ENCODE measurements around the gene PDE6H.

The PDE6H gene

DNA sequence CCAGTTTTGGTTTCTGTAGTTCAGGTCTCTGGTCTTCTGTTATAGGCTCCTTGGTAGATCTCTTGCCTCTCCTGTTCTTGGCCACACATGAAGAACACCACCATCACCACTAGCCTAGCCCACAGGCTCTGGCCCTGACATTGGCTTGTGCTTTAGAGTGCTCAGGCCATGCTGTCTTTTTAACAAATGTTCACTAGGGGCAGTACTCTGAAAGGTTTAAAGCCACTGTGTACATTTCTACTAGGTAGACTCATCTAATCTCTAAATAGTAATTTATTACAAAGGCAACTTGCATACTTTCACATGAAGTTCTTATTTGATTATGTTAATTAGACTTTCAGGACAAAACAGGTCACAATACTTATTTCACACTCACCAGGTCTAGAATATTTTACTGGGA, 38.3 kb downstream of the PDE6H start:
- H3K9me3 Mint-ChIP-seq: no peaks in the 10 kb centered on the region
- no peak overlapping the region for H3K4me3 Mint-ChIP-seq
- no peaks in the 10 kb centered on the region for H3K4me1 Mint-ChIP-seq (ENCODE audit: low read depth)
- no peaks in the 10 kb centered on the region for H3K36me3 Mint-ChIP-seq (ENCODE audit: low read depth)
- DNase-seq (ENCODE audit: low spot score): no peak
- H3K27ac Mint-ChIP-seq: no peak overlapping the region
- H3K27me3 Mint-ChIP-seq (ENCODE audit: low read depth): peaks cover 21% of the 10 kb centered on the region

DNA sequence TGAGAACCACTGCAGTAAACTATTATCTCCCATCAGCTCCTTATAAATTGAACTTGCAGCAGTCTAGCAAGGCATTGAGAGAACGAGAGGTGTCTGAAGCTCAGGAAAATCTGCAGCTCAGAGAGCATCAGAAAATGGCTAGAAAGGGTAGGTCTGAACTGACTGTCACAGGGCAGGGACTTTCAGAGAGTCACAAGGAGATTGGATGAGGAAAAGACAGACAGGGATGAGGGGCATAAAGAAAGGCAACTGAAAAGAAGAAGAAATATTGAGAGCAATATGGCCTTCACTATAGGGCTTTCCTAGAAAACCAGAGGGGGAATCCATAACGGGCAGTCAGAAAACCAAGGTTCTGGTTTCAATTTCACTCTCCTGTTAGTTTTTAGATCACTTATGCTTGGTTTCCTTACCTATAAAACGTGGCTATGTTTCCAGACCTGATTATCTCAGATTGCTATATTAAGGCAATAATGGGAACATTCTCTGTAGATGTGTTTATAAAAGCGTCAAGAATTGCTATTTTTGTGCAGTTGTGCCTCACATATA, 40.9 kb downstream of the PDE6H start:
- no peaks in the 10 kb centered on the region for H3K9me3 Mint-ChIP-seq
- no peak overlapping the region for H3K27ac Mint-ChIP-seq
- DNase-seq (ENCODE audit: low spot score): no peak
- H3K4me1 Mint-ChIP-seq (ENCODE audit: low read depth): no peaks in the 10 kb centered on the region
- no peaks in the 10 kb centered on the region for H3K36me3 Mint-ChIP-seq (ENCODE audit: low read depth)
- peaks cover 19% of the 10 kb centered on the region for H3K27me3 Mint-ChIP-seq (ENCODE audit: low read depth)
- H3K4me3 Mint-ChIP-seq: no peak overlapping the region

DNA sequence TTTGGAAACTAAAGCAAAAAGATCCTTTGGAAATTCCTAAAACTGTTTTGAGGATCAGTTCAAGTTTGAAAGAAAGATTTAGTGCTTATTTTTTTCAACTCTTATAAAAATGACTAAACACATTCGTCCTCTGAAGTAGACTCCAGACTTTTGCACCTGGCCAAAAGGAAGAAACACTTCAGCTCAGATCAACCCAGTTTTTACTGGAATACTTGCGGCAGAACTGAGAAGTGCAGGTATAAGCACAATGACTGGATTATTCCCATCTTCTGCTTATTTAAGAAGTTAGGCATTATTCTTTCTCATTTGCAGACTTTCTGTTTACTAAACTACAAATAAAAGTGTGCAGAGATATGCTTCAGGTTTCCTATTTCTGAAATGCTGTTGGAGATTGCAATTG, 41.9 kb downstream of the PDE6H start:
- H3K9me3 Mint-ChIP-seq: no peaks in the 10 kb centered on the region
- no peak for DNase-seq (ENCODE audit: low spot score)
- H3K27ac Mint-ChIP-seq: no peak overlapping the region
- H3K36me3 Mint-ChIP-seq (ENCODE audit: low read depth): no peaks in the 10 kb centered on the region
- H3K4me3 Mint-ChIP-seq: no peak overlapping the region
- H3K27me3 Mint-ChIP-seq (ENCODE audit: low read depth): peaks cover 16% of the 10 kb centered on the region
- no peaks in the 10 kb centered on the region for H3K4me1 Mint-ChIP-seq (ENCODE audit: low read depth)

DNA sequence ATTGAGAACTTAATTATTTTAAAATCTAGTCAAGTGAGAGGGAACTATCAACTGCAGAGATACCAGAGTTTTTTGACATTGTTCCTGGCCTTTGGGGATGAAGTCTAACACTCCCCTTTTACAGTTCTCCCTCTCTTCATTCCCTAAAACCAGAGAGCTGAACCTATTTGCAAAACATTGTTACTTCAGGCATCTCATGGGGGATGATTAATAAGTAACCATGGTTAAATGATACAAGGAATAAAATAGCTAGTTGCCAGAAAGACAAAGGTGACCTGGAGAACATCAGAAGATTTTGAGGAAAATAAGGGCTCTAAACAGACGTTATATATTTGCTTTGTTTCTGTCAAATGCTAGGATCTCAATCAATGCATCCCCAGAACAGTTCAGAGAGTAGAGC, 42.3 kb downstream of the PDE6H start:
- no peak overlapping the region for H3K27ac Mint-ChIP-seq
- no peaks in the 10 kb centered on the region for H3K4me1 Mint-ChIP-seq (ENCODE audit: low read depth)
- no peak for DNase-seq (ENCODE audit: low spot score)
- H3K27me3 Mint-ChIP-seq (ENCODE audit: low read depth): peaks cover 16% of the 10 kb centered on the region
- H3K9me3 Mint-ChIP-seq: no peaks in the 10 kb centered on the region
- H3K36me3 Mint-ChIP-seq (ENCODE audit: low read depth): no peaks in the 10 kb centered on the region
- no peak overlapping the region for H3K4me3 Mint-ChIP-seq

DNA sequence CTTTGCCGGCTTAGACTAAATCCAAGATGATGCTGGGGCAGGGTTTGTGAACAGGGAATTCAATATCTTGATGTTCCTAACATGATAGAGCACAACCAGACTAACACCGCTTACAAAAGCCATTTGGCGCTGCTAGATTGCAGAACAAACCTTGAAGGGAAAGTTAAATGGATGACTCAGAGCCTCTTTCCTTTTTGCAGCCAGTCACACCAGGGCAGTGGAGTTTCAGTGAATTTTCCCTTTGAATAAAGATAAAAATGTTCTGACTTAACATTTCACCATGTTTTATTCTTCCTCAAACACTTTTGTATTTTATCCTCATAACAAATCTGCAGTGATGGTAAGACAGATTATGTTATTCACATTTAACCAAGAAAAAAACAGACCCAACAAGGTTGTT, 47.3 kb downstream of the PDE6H start:
- H3K36me3 Mint-ChIP-seq (ENCODE audit: low read depth): no peaks in the 10 kb centered on the region
- H3K4me3 Mint-ChIP-seq: no peak overlapping the region
- no peaks in the 10 kb centered on the region for H3K9me3 Mint-ChIP-seq
- no peak for DNase-seq (ENCODE audit: low spot score)
- no peaks in the 10 kb centered on the region for H3K4me1 Mint-ChIP-seq (ENCODE audit: low read depth)
- H3K27ac Mint-ChIP-seq: no peak overlapping the region
- H3K27me3 Mint-ChIP-seq (ENCODE audit: low read depth): peaks cover 21% of the 10 kb centered on the region
